GM12878 (cell line): ENCODE data around the gene CR2. TPM values are rescaled to one million over a fixed set of nuclear protein-coding genes. Genes with fewer than 3 reads are reported as not detected.

ENCODE experiments used
- CBX3 ChIP-seq: fragments of 200-600 bp; sonication (generic); IDR thresholded peaks from 2 replicates; pipeline ENCODE4 v1.6.1; 2016; ENCODE audit warnings: low read depth, borderline replicate concordance
- NFXL1 ChIP-seq: fragments of 450-650 bp; IDR thresholded peaks from 2 replicates; pipeline ENCODE4 v1.6.1; 2017; ENCODE audit warnings: antibody characterized with exemption, mild to moderate bottlenecking, borderline replicate concordance
- NR2C1 ChIP-seq: fragments of 450-650 bp; IDR thresholded peaks from 2 replicates; pipeline ENCODE4 v1.6.1; 2017; ENCODE audit warnings: antibody characterized with exemption, mild to moderate bottlenecking, moderate library complexity
- ZBTB40 ChIP-seq: fragments of 450-650 bp; IDR thresholded peaks from 2 replicates; pipeline ENCODE4 v1.6.1; 2016; ENCODE audit warnings: mild to moderate bottlenecking, moderate library complexity, borderline replicate concordance
- polyA plus RNA-seq, 11 experiments: library from polyadenylated mRNA; depleted of rRNA in 4 of 11; unstranded in 6 of 11; stranded (reverse) in 5 of 11; fragments of >200 nt; fragmentation: Nextera tagmentation in 4 of 11; fragmentation: Illumina TruSeq in 1 of 11; extraction: Ambion mirVana in 4 of 11; extraction: Trizol in 1 of 11; gene quantifications; 1 replicate in 1 of 11; 2 replicates in 10 of 11; pipeline versions ENCODE4 v1.2.1 to v1.2.3, GENCODE V29; 2011 to 2016; ENCODE audit warnings: inconsistent platforms in 2 of 11, missing spikeins in 2 of 11, low read depth in 1 of 11
- total RNA-seq, 4 experiments: library from RNA; depleted of rRNA in 3 of 4; stranded (reverse); fragments of >200 nt in 3 of 4; fragmentation: Illumina TruSeq in 1 of 4; extraction: Trizol in 1 of 4; gene quantifications; 2 replicates each; pipeline versions ENCODE4 v1.2.1 to v1.2.3, GENCODE V29; 2013 to 2021
- TF ChIP-seq, protein P1 (sequence below): fragments of 450-650 bp; IDR thresholded peaks from 2 replicates; pipeline ENCODE4 v1.6.1; 2016; ENCODE audit warnings: mild to moderate bottlenecking
- TF ChIP-seq, protein P2 (sequence below): fragments of 450-650 bp; IDR thresholded peaks from 2 replicates; pipeline ENCODE4 v1.6.1; 2017; ENCODE audit warnings: borderline replicate concordance

CR2 gene
- total and polyA plus RNA-seq, 10 of the 15 experiments (the other 5 are each of a cell fraction or from before 2014, with no cell fraction given) = 2.2 to 72.8 (median 50.6) TPM

- TF ChIP-seq ZBTB40 (no peak), NFXL1 (no peak), CBX3 (no peak), NR2C1 (no peak)
- TF ChIP-seq, protein P1, sequence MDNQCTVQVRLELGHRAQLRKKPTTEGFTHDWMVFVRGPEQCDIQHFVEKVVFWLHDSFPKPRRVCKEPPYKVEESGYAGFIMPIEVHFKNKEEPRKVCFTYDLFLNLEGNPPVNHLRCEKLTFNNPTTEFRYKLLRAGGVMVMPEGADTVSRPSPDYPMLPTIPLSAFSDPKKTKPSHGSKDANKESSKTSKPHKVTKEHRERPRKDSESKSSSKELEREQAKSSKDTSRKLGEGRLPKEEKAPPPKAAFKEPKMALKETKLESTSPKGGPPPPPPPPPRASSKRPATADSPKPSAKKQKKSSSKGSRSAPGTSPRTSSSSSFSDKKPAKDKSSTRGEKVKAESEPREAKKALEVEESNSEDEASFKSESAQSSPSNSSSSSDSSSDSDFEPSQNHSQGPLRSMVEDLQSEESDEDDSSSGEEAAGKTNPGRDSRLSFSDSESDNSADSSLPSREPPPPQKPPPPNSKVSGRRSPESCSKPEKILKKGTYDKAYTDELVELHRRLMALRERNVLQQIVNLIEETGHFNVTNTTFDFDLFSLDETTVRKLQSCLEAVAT = no peak
- TF ChIP-seq, protein P2, sequence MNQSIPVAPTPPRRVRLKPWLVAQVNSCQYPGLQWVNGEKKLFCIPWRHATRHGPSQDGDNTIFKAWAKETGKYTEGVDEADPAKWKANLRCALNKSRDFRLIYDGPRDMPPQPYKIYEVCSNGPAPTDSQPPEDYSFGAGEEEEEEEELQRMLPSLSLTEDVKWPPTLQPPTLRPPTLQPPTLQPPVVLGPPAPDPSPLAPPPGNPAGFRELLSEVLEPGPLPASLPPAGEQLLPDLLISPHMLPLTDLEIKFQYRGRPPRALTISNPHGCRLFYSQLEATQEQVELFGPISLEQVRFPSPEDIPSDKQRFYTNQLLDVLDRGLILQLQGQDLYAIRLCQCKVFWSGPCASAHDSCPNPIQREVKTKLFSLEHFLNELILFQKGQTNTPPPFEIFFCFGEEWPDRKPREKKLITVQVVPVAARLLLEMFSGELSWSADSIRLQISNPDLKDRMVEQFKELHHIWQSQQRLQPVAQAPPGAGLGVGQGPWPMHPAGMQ = no peak
Observed at GRCh38 chr1:207454046-207454964, at the start of gene CR2 (continued).
